ENCODE data around the gene MAGI2. TPM values are rescaled to one million over a fixed set of nuclear protein-coding genes. Genes with fewer than 3 reads are reported as not detected.

Gene MAGI2
- total RNA-seq, 6 experiments from 2014 or later, result 1.2 to 4.0 (median 2.4) TPM

GRCh38 chr7:79302293-79302692, 151.2 kb downstream of the MAGI2 start:
- Histone ChIP-seq H3K27ac (no peak overlapping the region), H3K4me1 (peaks cover 0 to 3% (median under 1%) of the 10 kb centered on the region in 4 donors), H3K36me3 (no peaks in the 10 kb centered on the region), H3K4me3 (no peak overlapping the region), H3K9me3 (no peaks in the 10 kb centered on the region), H3K27me3 (no peaks in the 10 kb centered on the region)
- DNase-seq, result no peak
- TF ChIP-seq POLR2A (IDR thresholded peaks at IDR 0.05), result no peak
- TF ChIP-seq, protein P1, sequence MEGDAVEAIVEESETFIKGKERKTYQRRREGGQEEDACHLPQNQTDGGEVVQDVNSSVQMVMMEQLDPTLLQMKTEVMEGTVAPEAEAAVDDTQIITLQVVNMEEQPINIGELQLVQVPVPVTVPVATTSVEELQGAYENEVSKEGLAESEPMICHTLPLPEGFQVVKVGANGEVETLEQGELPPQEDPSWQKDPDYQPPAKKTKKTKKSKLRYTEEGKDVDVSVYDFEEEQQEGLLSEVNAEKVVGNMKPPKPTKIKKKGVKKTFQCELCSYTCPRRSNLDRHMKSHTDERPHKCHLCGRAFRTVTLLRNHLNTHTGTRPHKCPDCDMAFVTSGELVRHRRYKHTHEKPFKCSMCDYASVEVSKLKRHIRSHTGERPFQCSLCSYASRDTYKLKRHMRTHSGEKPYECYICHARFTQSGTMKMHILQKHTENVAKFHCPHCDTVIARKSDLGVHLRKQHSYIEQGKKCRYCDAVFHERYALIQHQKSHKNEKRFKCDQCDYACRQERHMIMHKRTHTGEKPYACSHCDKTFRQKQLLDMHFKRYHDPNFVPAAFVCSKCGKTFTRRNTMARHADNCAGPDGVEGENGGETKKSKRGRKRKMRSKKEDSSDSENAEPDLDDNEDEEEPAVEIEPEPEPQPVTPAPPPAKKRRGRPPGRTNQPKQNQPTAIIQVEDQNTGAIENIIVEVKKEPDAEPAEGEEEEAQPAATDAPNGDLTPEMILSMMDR (IDR thresholded peaks at IDR 0.05), result no peak
- 91% methylated on average over 1 of the region's 1 CpG for WGBS (ENCODE audit: insufficient coverage, low coverage, low lambda C conversion rate, missing lambda C conversion rate)
- ATAC-seq, result no peak
- intact Hi-C loops (cut with DNase I), result no loop called here

DNA sequence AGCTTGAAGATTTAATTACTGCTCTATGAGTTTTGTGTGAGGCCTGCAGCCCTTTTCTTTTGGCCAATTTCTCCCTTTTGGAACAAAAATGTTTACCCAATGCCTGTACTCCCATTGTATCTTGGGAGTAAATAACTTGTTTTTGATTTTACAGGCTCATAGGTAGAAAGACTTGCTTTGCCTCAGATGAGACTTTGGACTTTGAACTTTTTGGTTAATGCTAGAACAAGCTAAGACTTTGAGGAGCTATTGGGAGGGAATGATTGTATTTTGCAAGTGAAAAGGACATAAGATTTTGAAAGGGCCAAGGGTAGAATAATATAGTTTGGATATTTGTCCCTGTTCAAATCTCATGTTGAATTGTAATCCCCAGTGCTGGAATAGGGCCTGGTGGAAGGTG, 152.0 kb downstream of the MAGI2 start:
- intact Hi-C loops (cut with DNase I), result no loop called here
- no peaks in the 10 kb centered on the region for H3K9me3 ChIP-seq

GRCh38 chr7:79300573-79300972, 152.9 kb downstream of the MAGI2 start:
- H3K4me3 ChIP-seq, result no peak overlapping the region
- intact Hi-C loops (cut with DNase I), result no loop called here
- H3K4me1 ChIP-seq, result no peaks in the 10 kb centered on the region
- no peaks in the 10 kb centered on the region for H3K36me3 ChIP-seq
- no peaks in the 10 kb centered on the region for H3K27me3 ChIP-seq
- peak overlapping the region in 1 of 3 donors; percentile 47 for H3K27ac ChIP-seq
- H3K9me3 ChIP-seq, result no peaks in the 10 kb centered on the region
- TF ChIP-seq POLR2A (IDR thresholded peaks at IDR 0.05), result no peak
- TF ChIP-seq, protein P1 (IDR thresholded peaks at IDR 0.05), result no peak
- ATAC-seq (no peak), DNase-seq (no peak)

More for the DNA sequence above, 152.0 kb downstream of the MAGI2 start:
- no peaks in the 10 kb centered on the region for H3K36me3 ChIP-seq
- ATAC-seq (peak in 2 of 4 donors; percentile 26 to 62), DNase-seq (no peak)
- no peak for TF ChIP-seq POLR2A (IDR thresholded peaks at IDR 0.05)
- TF ChIP-seq, protein P1 (IDR thresholded peaks at IDR 0.05), result no peak
- peaks cover 0 to 2% (median 0%) of the 10 kb centered on the region in 4 donors for H3K4me1 ChIP-seq
- H3K27ac ChIP-seq, result peak overlapping the region in 1 of 3 donors; percentile 47
- H3K4me3 ChIP-seq, result no peak overlapping the region
- no peaks in the 10 kb centered on the region for H3K27me3 ChIP-seq

DNA sequence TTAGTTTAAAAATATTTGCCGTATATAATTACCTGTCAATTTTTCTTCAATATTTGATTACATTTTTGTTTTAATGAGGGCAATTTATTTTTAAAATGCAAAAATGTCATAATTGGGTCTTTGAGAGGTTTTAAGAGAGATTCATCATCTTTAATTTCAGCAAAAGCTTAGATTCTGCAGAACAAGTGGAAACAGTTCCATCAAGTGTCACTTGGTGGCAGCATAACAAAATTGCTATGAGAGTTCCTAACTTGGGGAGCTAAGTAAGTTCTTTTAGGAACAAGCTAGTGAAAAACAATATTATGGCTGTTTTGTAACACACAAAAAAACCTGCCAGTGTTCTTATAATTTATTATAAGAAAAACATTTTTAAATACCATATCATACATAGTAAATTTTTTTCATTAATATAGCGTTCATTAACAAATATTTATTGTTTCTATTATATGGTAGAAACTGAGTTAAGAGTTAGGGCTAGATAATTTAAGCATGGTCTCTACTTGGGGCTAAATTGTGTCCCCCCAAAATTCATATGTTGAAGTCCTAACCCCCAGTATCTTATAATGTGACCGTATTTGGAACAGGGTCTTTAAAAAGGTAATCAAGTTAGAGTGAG, 155.2 kb downstream of the MAGI2 start:
- 76% methylated on average over 3 of the region's 3 CpGs for WGBS (ENCODE audit: insufficient coverage, low coverage, low lambda C conversion rate, missing lambda C conversion rate)
- H3K9me3 ChIP-seq, result no peaks in the 10 kb centered on the region
- TF ChIP-seq POLR2A (IDR thresholded peaks at IDR 0.05), result no peak
- TF ChIP-seq, protein P1 (IDR thresholded peaks at IDR 0.05), result peak; percentile 71 to 75 (median 72)
- H3K27ac ChIP-seq, result no peak overlapping the region
- peak; percentile 56 to 77 (median 72) for ATAC-seq
- H3K36me3 ChIP-seq, result no peaks in the 10 kb centered on the region
- no peak for DNase-seq
- peaks cover 0 to 6% (median 0%) of the 10 kb centered on the region in 4 donors for H3K4me1 ChIP-seq
- H3K27me3 ChIP-seq, result no peaks in the 10 kb centered on the region
- no peak overlapping the region for H3K4me3 ChIP-seq
- intact Hi-C loops (cut with DNase I), result no loop called here
